Astrocyte of the cerebellum (primary cell): ENCODE measurements around the gene CPS1.

Experiments used
- DNase-seq: peaks from one replicate; pipeline ENCODE4 v3.0.0-alpha.2; 2011; ENCODE audit warnings: low read depth
- H3K4me3 ChIP-seq: 2 replicates; pipeline ENCODE4 v1.5.1; 2011; ENCODE audit warnings: mild to moderate bottlenecking, low read depth, low read length, moderate library complexity
- in situ Hi-C: cut with HindIII; loops from 2 replicates; pipeline ENCODE4 v1.10.0; 2017; ENCODE audit warnings: low sequenced_read_pairs
- TF ChIP-seq, protein P1 (sequence below): IDR thresholded peaks from 2 replicates; pipeline ENCODE4 v1.5.1; 2012; ENCODE audit warnings: low read length, low read depth, moderate library complexity, mild to moderate bottlenecking; ENCODE audit errors: missing control alignments

Gene CPS1

DNA sequence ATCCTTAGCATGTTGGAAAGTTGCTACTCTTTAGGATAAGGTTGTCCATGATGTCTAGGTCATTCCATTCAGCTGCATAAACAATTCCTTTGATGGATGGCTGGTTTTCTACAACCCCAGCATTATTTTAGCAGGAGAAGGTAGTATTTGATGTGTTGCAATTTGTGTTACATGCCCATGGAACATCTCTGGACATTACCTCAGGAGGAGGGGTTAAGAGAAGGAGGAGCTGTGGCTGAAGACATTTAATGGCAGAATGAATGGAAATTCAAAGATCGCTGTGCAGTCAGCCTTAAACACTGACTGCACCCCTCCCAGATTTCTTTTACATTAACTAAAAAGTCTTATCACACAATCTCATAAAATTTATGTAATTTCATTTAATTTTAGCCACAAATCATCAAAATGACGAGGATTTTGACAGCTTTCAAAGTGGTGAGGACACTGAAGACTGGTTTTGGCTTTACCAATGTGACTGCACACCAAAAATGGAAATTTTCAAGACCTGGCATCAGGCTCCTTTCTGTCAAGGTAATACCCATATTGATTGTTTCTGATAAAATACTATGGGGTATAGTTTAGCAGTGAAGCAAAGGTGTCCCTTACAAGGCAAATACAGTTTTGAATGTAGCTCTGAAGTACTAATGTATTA lies at the start of gene CPS1:
Gene CPS1 (plus strand): TSS at position 271 of the 652 bp plus-strand sequence. CDS start 135 bp downstream, at position 406.
- H3K4me3 ChIP-seq: no peak within 1 kb of the TSS
- TF ChIP-seq, protein P1, sequence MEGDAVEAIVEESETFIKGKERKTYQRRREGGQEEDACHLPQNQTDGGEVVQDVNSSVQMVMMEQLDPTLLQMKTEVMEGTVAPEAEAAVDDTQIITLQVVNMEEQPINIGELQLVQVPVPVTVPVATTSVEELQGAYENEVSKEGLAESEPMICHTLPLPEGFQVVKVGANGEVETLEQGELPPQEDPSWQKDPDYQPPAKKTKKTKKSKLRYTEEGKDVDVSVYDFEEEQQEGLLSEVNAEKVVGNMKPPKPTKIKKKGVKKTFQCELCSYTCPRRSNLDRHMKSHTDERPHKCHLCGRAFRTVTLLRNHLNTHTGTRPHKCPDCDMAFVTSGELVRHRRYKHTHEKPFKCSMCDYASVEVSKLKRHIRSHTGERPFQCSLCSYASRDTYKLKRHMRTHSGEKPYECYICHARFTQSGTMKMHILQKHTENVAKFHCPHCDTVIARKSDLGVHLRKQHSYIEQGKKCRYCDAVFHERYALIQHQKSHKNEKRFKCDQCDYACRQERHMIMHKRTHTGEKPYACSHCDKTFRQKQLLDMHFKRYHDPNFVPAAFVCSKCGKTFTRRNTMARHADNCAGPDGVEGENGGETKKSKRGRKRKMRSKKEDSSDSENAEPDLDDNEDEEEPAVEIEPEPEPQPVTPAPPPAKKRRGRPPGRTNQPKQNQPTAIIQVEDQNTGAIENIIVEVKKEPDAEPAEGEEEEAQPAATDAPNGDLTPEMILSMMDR: no peak
- in situ Hi-C loops: no loop called here
- no peak for DNase-seq

DNA sequence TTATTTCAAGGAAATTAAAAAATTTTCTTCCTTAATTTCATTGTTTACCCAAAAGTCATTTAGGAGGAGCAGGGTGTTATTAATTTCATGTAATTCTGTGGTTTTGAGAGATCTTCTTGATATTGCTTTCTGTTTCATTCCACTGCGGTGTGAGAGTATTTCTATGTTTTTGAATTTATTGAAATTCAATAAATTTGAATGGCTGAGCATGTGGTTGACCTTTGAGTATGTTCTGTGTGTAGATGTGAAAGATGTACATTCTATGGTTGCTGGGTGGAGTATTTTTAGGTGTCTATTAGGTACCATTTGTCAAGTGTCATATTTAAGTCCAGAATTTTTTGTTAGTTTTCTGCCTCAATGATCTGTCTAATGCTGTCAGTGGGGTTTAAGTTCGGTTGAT lies 40.5 kb upstream of the CPS1 start:
- no peak for DNase-seq
- in situ Hi-C loops: no loop called here
- TF ChIP-seq, protein P1: no peak
- no peak overlapping the region for H3K4me3 ChIP-seq

DNA sequence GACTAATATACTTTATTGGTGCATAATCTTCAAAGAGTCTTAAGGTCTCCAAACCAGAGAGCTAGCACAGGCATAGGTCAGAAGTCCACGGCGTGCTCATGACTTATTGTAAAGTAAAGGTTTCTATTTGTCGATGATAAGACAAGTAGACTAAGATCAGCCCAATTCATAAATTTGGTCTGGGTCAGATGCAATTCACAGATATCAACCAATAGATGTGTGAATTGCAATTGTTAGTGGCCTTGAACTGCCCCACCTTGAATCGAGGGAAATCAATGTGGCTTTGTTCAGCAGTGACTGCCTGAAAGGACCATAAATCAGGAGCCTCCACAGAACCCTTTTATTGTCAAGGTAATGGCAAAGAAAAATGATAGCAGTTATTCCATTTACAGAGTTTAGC lies 39.1 kb upstream of the CPS1 start:
- TF ChIP-seq, protein P1: no peak
- in situ Hi-C loops: no loop called here
- H3K4me3 ChIP-seq: no peak overlapping the region
- no peak for DNase-seq

DNA sequence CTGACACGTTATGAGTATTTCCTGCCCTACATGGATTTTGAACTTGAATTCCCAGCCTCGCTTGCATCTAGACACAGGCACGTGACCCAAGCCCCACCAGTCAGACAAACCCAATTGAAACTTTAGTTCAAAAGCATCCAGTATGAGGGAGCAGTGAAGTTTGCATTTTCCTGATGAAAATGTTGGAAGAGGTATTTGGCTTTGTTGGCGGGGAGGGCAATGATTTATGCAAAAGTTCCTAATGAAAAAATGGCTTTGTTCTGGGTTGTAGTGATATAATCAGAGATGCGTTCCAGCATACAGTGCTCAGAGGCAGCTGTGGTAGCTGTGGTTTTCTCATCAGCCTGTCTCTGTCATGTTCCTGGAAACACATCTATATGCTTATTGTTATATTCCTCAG lies 36.8 kb upstream of the CPS1 start:
- in situ Hi-C loops: no loop called here
- TF ChIP-seq, protein P1: no peak
- DNase-seq: no peak
- no peak overlapping the region for H3K4me3 ChIP-seq

DNA sequence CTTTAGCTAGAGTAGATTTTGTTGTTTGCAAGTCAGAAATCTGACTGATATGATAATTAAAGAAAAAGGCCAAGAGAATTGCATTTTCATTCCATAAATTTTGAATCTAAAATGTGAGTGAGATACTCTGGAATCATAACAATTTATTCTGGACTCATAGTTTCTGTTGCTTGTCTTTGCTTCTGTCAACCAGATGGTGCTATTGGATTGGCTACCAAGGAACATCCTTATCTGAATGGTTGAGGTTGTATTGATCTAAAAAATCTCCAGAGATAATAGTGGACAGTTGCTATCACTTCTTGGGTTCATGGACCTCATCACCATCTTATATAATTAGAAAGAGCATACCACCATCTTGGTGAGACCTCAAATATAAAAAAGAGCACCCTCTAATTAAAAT lies 34.0 kb upstream of the CPS1 start:
- in situ Hi-C loops: no loop called here
- no peak for DNase-seq
- H3K4me3 ChIP-seq: no peak overlapping the region
- TF ChIP-seq, protein P1: no peak

DNA sequence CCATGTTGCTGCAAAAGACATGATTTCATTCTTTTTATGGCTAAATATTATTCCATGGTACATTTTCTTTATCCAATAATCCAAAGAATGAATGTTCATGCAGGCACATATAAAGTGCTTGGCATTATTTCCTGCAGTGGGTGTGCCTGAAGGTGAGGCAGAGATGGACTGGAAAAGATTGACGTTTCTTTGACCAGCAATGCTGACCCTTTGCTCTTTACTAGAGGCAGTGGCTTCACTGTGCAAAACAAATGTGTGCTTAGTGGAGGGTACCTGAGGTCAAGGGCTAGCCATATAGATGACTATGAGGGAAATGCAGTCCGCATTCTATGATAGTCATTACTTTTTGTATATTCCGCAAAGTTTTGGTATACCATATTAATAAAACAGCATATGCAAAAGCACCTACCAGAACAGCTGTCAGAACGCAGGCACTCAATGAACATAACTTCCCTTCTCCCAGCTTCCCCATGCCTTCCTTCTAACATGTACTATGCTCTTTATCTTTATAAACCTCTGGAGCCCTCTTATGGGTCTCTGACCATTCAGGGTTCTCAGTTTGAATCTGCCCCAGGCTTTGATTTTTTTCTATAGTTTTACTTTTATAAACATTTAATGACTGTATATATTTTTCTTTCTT lies 32.6 kb upstream of the CPS1 start:
- DNase-seq: no peak
- in situ Hi-C loops: no loop called here
- TF ChIP-seq, protein P1: no peak
- no peak overlapping the region for H3K4me3 ChIP-seq
